Lung (tissue), 16 donors: ENCODE results near the gene ZRANB2. TPM values are rescaled to one million over a fixed set of nuclear protein-coding genes. Genes with fewer than 3 reads are reported as not detected.

ENCODE experiments used
- ATAC-seq: fragments of 200-7000 bp; cut with Tn5 transposase; one replicate; pipeline ENCODE4 v1.9.1; 2020; ENCODE audit warnings: moderate number of reproducible peaks; ENCODE audit not compliant: insufficient read depth, low FRiP score
- DNase-seq, 3 donors: peaks; one replicate each; pipeline ENCODE4 v3.0.0-alpha.2; 2013 to 2017
- H3K27ac ChIP-seq, 2 donors: one replicate each; pipeline ENCODE4 v1.5.1; 2013; ENCODE audit warnings: mild to moderate bottlenecking in 2 of 2, moderate library complexity in 2 of 2, control low read depth in 1 of 2, inconsistent platforms in 1 of 2, low read depth in 1 of 2, low read length in 1 of 2
- H3K27me3 ChIP-seq, 3 donors: one replicate each; pipeline ENCODE4 v1.5.1; 2013; ENCODE audit warnings: low read length in 2 of 3; ENCODE audit not compliant: control insufficient read depth in 3 of 3, insufficient read depth in 3 of 3
- H3K36me3 ChIP-seq, 4 donors: one replicate each; pipeline ENCODE4 v1.5.1; 2013; ENCODE audit warnings: low read length in 4 of 4, mild to moderate bottlenecking in 1 of 4, moderate library complexity in 1 of 4; ENCODE audit not compliant: control insufficient read depth in 4 of 4, insufficient read depth in 4 of 4
- H3K4me1 ChIP-seq, 5 donors: one replicate each; pipeline ENCODE4 v1.5.1; 2013; ENCODE audit warnings: low read length in 5 of 5, mild to moderate bottlenecking in 2 of 5, moderate library complexity in 1 of 5; ENCODE audit not compliant: control insufficient read depth in 5 of 5, insufficient read depth in 5 of 5
- H3K4me3 ChIP-seq: one replicate; pipeline ENCODE4 v1.5.1; 2013; ENCODE audit warnings: mild to moderate bottlenecking, control low read depth, moderate library complexity
- H3K9ac ChIP-seq, 2 donors: one replicate each; pipeline ENCODE4 v1.5.1; 2013; ENCODE audit warnings: low read length in 2 of 2, control low read depth in 1 of 2; ENCODE audit not compliant: insufficient read depth in 1 of 2
- H3K9me3 ChIP-seq, 4 donors: one replicate each; pipeline ENCODE4 v1.5.1; 2013; ENCODE audit warnings: low read length in 3 of 4, mild to moderate bottlenecking in 1 of 4, moderate library complexity in 1 of 4; ENCODE audit not compliant: control insufficient read depth in 4 of 4, insufficient read depth in 3 of 4
- CTCF ChIP-seq: IDR thresholded peaks from 2 replicates; pipeline ENCODE4 v1.5.1; 2012; ENCODE audit warnings: mild to moderate bottlenecking; ENCODE audit errors: control extremely low read depth, extremely low read depth
- WGBS, 2 donors: extraction: QIAGEN DNeasy Blood & Tissue Kit; methylation state at CpG; one replicate each; pipeline ENCODE4 v1.1.7; 2013; 5-methylcytosine and 5-hydroxymethylcytosine counted together
- long read RNA-seq, 5 donors: transcript quantifications; one replicate each; lab custom pipeline, GENCODE V29; 2026
- polyA plus RNA-seq, 2 donors: library from polyadenylated mRNA; stranded (reverse); fragments of 200-250 nt; gene quantifications; one replicate each; pipeline ENCODE4 v1.2.1, GENCODE V29; 2013
- total RNA-seq, 2 donors: library from RNA; depleted of rRNA in 1 of 2; stranded (reverse); fragments of >200 nt in 1 of 2; gene quantifications; one replicate each; pipeline ENCODE4 v1.2.1, GENCODE V29; 2014 to 2021
- donor health status: control.
- donor health status: control.
- donor health status: Bipolar disorder and iron deficiency.
- donor health status: healthy.
- donor health status: DM: yes; HTN: yes; CAD: no.

The ZRANB2 gene
- total RNA-seq = 100 to 1,000 TPM in 1 of 2 donors, 10 to 100 TPM in 1; 66.6 to 164 TPM
- 10 to 100 TPM; 37.1 to 98.4 TPM for polyA plus RNA-seq
- long read RNA-seq, donor 1, transcript ZRANB2-201 (11 exons, 2,821 nt) = minor isoform, 9 of 135 reads
- long read RNA-seq, donor 1, transcript ZRANB2-204 (2 exons, 3,677 nt) = major isoform, 19 of 135 reads
- long read RNA-seq, donor 1, transcript ZRANB2-202 (10 exons, 3,078 nt) = minor isoform, 6 of 135 reads
- long read RNA-seq, donor 1, partial matches to known transcripts = 97 of 135 reads
- long read RNA-seq, donor 1, other reads (novel, unspliced or antisense) = 0 of 135 reads
- long read RNA-seq, donor 2, transcript ZRANB2-204 (2 exons, 3,677 nt) = major isoform, 8 of 71 reads
- long read RNA-seq, donor 2, partial matches to known transcripts = 59 of 71 reads
- long read RNA-seq, donor 2, other reads (novel, unspliced or antisense) = 0 of 71 reads
- long read RNA-seq, donor 3, transcript ZRANB2-201 (11 exons, 2,821 nt) = minor isoform, 9 of 142 reads
- long read RNA-seq, donor 3, transcript ZRANB2-204 (2 exons, 3,677 nt) = major isoform, 11 of 142 reads
- long read RNA-seq, donor 3, partial matches to known transcripts = 117 of 142 reads
- long read RNA-seq, donor 3, other reads (novel, unspliced or antisense) = 0 of 142 reads
- long read RNA-seq, donor 4, transcript ZRANB2-204 (2 exons, 3,677 nt) = major isoform, 9 of 93 reads
- long read RNA-seq, donor 4, transcript ZRANB2-202 (10 exons, 3,078 nt) = minor isoform, 6 of 93 reads
- long read RNA-seq, donor 4, partial matches to known transcripts = 71 of 93 reads
- long read RNA-seq, donor 4, other reads (novel, unspliced or antisense) = 0 of 93 reads
- long read RNA-seq, donor 5, transcript ZRANB2-201 (11 exons, 2,821 nt) = minor isoform, 13 of 172 reads
- long read RNA-seq, donor 5, transcript ZRANB2-204 (2 exons, 3,677 nt) = major isoform, 24 of 172 reads
- long read RNA-seq, donor 5, partial matches to known transcripts = 127 of 172 reads
- long read RNA-seq, donor 5, other reads (novel, unspliced or antisense) = 0 of 172 reads

GRCh38 chr1:71080739-71081696 is at the start of gene ZRANB2:
ZRANB2 (minus strand) TSS chr1:71081035; CDS start chr1:71080995, 40 bp downstream.
- H3K4me1 ChIP-seq = peaks cover 0 to 25% (median 0%) of the 10 kb centered on the region in 5 donors
- TF ChIP-seq CTCF = peak; percentile 23
- peak; percentile 96 for ATAC-seq
- peak within 1 kb of the TSS; percentile 92 for H3K4me3 ChIP-seq
- H3K9ac ChIP-seq = peak within 1 kb of the TSS; percentile 81 to 92
- H3K36me3 ChIP-seq = peaks cover 0 to 19% (median 11%) of the 10 kb centered on the region in 4 donors
- H3K27me3 ChIP-seq = no peaks in the 10 kb centered on the region
- DNase-seq = peak; percentile 91 to 97 (median 97)
- H3K27ac ChIP-seq = peak within 1 kb of the TSS; percentile 90 to 94
- no peaks in the 10 kb centered on the region for H3K9me3 ChIP-seq
- whole genome bisulfite sequencing, 2 donors = 0% methylated on average over 33 of the region's 33 CpGs

- WGBS, 2 donors = 77 to 78% methylated on average over 2 of the region's 2 CpGs
These were observed 47.2 kb upstream of the ZRANB2 start for GRCh38 chr1:71128060-71128459.

More at GRCh38 chr1:71128060-71128459, 47.2 kb upstream of the ZRANB2 start:
- DNase-seq = no peak
- peaks cover 0 to 18% (median 4%) of the 10 kb centered on the region in 4 donors for H3K9me3 ChIP-seq
- H3K27me3 ChIP-seq = no peaks in the 10 kb centered on the region
- H3K27ac ChIP-seq = no peak overlapping the region
- H3K9ac ChIP-seq = no peak overlapping the region
- no peak overlapping the region for H3K4me3 ChIP-seq
- no peaks in the 10 kb centered on the region for H3K4me1 ChIP-seq
- H3K36me3 ChIP-seq = no peaks in the 10 kb centered on the region
- no peak for ATAC-seq
- TF ChIP-seq CTCF = no peak
